Mesodermal cell (in vitro differentiated cells): ENCODE results near the gene MAD1L1.

Experiments
- H3K27ac ChIP-seq: 2 replicates; pipeline ENCODE4 v1.7.0; 2013; ENCODE audit warnings: mild to moderate bottlenecking, low read depth, low read length, moderate library complexity; ENCODE audit not compliant: severe bottlenecking
- H3K36me3 ChIP-seq: 2 replicates; pipeline ENCODE4 v1.7.1; 2013; ENCODE audit warnings: mild to moderate bottlenecking, low read length, moderate library complexity; ENCODE audit not compliant: control insufficient read depth, insufficient read depth
- H3K4me1 ChIP-seq: one replicate; pipeline ENCODE4 v1.7.1; 2013; ENCODE audit warnings: mild to moderate bottlenecking, low read length; ENCODE audit not compliant: insufficient read depth, control insufficient read depth, poor library complexity, severe bottlenecking
- H3K4me3 ChIP-seq: 2 replicates; pipeline ENCODE4 v1.7.0; 2013; ENCODE audit warnings: low read length, control low read depth, mild to moderate bottlenecking; ENCODE audit not compliant: insufficient read depth, poor library complexity, severe bottlenecking; ENCODE audit errors: extremely low read depth
- H3K9me3 ChIP-seq: 2 replicates; pipeline ENCODE4 v1.7.1; 2013; ENCODE audit warnings: mild to moderate bottlenecking, low read length, moderate library complexity; ENCODE audit not compliant: control insufficient read depth
- WGBS, 2 experiments: methylation state at CpG; one replicate each; pipeline ENCODE4 v1.1.5; 2013; ENCODE audit warnings: missing lambda C conversion rate in 2 of 2; ENCODE audit not compliant: insufficient coverage in 2 of 2; 5-methylcytosine and 5-hydroxymethylcytosine counted together

MAD1L1 gene

DNA sequence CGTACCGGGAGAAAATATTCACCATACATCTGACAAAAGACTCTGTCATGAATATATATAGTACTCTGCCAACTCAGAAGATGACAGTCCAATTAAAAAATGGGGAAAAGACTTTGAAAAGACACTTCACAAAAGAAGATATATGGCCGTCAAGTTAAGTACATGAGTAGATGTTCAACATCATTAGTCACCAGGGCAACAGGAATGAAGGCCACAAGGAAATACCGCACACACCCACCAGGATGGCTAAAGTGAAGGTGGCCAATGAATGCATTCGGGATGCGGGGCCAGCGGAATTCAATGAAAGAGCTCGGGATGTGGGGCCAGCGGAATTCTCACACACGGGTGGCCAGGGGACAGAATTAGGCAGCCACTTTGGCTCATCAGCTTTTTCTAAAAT lies 42.2 kb downstream of the MAD1L1 start:
- peaks cover 83% of the 10 kb centered on the region for H3K36me3 ChIP-seq
- WGBS, 2 experiments = 88 to 92% methylated on average over 7 to 8 of the region's 10 CpGs
- no peaks in the 10 kb centered on the region for H3K4me1 ChIP-seq
- H3K4me3 ChIP-seq = no peak overlapping the region
- H3K27ac ChIP-seq = no peak overlapping the region
- peaks cover 22% of the 10 kb centered on the region for H3K9me3 ChIP-seq

DNA sequence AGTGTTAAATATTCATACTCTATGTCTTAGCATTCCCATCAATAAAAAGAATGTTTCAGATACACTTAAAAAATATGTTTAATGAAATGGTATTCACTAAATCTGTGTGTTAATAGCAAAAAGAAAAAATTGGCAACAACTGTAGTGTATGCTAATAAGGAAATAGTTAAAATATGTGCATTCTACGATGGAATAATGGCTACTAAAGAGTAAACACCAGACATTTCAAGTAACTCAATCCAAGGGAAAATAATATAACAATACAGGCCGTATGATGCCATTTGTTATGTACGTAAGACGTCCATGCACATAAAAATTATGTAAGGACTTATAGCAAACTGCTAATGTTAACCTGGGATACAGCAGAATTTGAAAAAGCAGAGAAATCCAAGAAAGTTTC lies 46.6 kb downstream of the MAD1L1 start:
- H3K4me3 ChIP-seq = no peak overlapping the region
- peaks cover 71% of the 10 kb centered on the region for H3K36me3 ChIP-seq
- peaks cover 17% of the 10 kb centered on the region for H3K9me3 ChIP-seq
- H3K27ac ChIP-seq = no peak overlapping the region
- no peaks in the 10 kb centered on the region for H3K4me1 ChIP-seq
- WGBS, 2 experiments = 100% methylated on average over 3 of the region's 4 CpGs

DNA sequence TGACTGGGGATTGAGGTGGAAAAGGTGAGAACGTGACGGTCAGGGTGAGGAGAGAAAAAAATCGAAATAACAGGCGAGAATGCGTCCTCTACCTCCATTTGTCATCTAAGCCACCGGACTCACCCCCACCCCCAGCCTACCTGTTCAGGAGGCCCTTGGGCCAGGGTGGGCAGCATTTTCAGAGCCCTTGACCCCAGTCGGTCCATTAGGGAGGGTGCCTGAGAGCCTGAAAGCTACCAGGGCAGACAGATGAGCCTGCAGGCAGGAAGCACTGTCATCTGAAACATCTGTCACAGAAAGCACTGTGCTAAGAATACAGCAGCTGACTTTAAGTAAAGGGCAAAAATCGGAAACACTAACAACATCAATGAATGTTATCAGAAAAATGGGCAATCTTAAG lies 47.0 kb downstream of the MAD1L1 start:
- Histone ChIP-seq H3K9me3 (peaks cover 17% of the 10 kb centered on the region), H3K27ac (no peak overlapping the region), H3K4me3 (no peak overlapping the region), H3K4me1 (no peaks in the 10 kb centered on the region), H3K36me3 (peaks cover 67% of the 10 kb centered on the region)
- WGBS, 2 experiments = 94 to 97% methylated on average over 5 of the region's 8 CpGs

- Histone ChIP-seq H3K4me1 (peaks cover 3% of the 10 kb centered on the region), H3K36me3 (peaks cover 56% of the 10 kb centered on the region), H3K4me3 (no peak overlapping the region), H3K27ac (no peak overlapping the region), H3K9me3 (no peaks in the 10 kb centered on the region)
- 95 to 96% methylated on average over 9 of the region's 10 CpGs for WGBS, 2 experiments
Measured at GRCh38 chr7:2182461-2182860, 50.3 kb downstream of the MAD1L1 start.

- no peak overlapping the region for H3K27ac ChIP-seq
- no peak overlapping the region for H3K4me3 ChIP-seq
- WGBS, 2 experiments = 96 to 100% methylated on average over 4 to 7 of the region's 13 CpGs
- peaks cover 3% of the 10 kb centered on the region for H3K4me1 ChIP-seq
- H3K36me3 ChIP-seq = peaks cover 54% of the 10 kb centered on the region
- no peaks in the 10 kb centered on the region for H3K9me3 ChIP-seq
Measured at GRCh38 chr7:2181077-2181854, 51.5 kb downstream of the MAD1L1 start.

GRCh38 chr7:2180081-2180480 lies 52.7 kb downstream of the MAD1L1 start:
- H3K36me3 ChIP-seq = peaks cover 45% of the 10 kb centered on the region
- H3K4me1 ChIP-seq = peaks cover 6% of the 10 kb centered on the region
- H3K9me3 ChIP-seq = no peaks in the 10 kb centered on the region
- H3K27ac ChIP-seq = no peak overlapping the region
- H3K4me3 ChIP-seq = no peak overlapping the region
- 80 to 81% methylated on average over 7 to 8 of the region's 8 CpGs for WGBS, 2 experiments

DNA sequence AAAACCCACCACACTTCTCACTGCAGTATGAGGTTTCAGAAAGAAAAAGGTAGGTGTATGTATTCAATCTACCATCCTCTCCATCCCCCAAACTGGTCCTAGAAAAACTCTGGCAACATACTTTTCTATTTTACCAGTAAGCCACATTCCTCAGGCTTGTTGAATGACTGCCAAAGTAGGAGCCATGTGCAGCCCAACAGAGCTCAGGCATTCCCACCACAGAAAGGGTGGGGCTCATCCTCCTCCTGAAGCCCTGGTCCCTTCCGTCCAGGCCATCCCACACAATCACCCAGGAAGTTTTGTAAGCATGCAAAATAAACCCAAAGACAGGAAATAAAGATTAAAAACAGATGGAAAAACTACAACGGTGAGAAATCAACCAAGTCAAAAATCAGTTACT lies 57.2 kb downstream of the MAD1L1 start:
- Histone ChIP-seq H3K9me3 (no peaks in the 10 kb centered on the region), H3K36me3 (peaks cover 63% of the 10 kb centered on the region), H3K4me1 (peaks cover 9% of the 10 kb centered on the region), H3K27ac (no peak overlapping the region), H3K4me3 (no peak overlapping the region)
- 71% methylated on average over 1 of the region's 2 CpGs; no CpG with 5 or more reads in 1 of the 2 experiments for WGBS, 2 experiments

GRCh38 chr7:2175091-2175490 lies 57.7 kb downstream of the MAD1L1 start:
- no peak overlapping the region for H3K27ac ChIP-seq
- no peak overlapping the region for H3K4me3 ChIP-seq
- WGBS, 2 experiments = 92 to 97% methylated on average over 7 to 15 of the region's 15 CpGs
- H3K4me1 ChIP-seq = peaks cover 6% of the 10 kb centered on the region
- no peaks in the 10 kb centered on the region for H3K9me3 ChIP-seq
- peaks cover 67% of the 10 kb centered on the region for H3K36me3 ChIP-seq

- peaks cover 69% of the 10 kb centered on the region for H3K36me3 ChIP-seq
Measured at GRCh38 chr7:2173189-2173827, 59.4 kb downstream of the MAD1L1 start.

DNA sequence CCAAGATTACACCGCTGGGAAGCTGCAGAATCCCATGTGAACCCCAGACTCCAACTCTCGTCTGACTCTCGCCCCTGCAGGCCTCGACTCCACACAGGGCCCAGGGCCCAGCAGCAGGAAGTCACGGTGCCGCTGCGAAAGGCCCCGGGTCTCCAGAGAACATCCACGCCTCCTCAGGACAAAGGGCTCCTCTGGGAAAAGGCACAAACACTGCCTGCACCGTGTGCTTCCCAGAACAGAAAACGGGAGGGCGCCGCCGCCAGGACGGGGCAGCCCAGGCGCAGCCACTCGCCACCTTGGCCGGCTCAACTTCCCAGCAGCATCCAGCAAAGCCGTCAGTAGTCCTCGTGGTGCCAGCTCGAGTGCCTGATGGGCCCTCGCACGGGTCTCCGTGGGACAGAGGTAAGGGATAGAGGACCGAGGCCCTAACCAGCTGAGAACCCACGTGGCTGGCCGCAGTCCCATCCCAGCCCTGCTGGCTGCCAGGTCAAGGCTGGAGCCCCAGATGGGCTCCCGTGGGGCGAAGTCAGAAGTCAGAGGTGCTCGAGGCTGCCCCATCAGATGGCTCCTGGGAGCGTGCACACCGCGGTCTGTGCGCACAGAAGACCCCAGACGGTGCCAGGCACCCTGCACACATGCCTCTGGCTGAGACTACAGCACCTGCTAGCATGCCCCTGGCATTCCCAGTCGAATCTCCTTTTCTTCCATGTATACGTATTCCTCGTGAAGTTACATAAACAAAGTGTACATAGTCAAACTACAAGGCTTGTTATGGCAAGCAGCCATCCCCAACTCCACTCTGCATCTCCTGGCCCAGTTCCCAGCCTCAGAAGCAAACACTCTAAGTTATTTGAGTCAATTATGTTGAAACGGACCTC lies 60.2 kb downstream of the MAD1L1 start:
- no peaks in the 10 kb centered on the region for H3K9me3 ChIP-seq
- 96% methylated on average over 38 of the region's 39 CpGs for WGBS, 2 experiments
- H3K27ac ChIP-seq = no peak overlapping the region
- no peak overlapping the region for H3K4me3 ChIP-seq
- H3K4me1 ChIP-seq = peaks cover 6% of the 10 kb centered on the region
- H3K36me3 ChIP-seq = peaks cover 70% of the 10 kb centered on the region

More at GRCh38 chr7:2173189-2173827, 59.4 kb downstream of the MAD1L1 start:
- 91 to 99% methylated on average over 10 to 11 of the region's 15 CpGs for WGBS, 2 experiments
- Histone ChIP-seq H3K4me3 (no peak overlapping the region), H3K4me1 (peaks cover 6% of the 10 kb centered on the region), H3K27ac (no peak overlapping the region), H3K9me3 (no peaks in the 10 kb centered on the region)
